IPS-NIHi7 (cell line): ENCODE data around the gene BRICD5.

Experiments used
- DNase-seq: peaks from one replicate; pipeline ENCODE4 v3.0.0; 2012; ENCODE audit warnings: mixed read lengths; ENCODE audit errors: extremely low spot score

Gene BRICD5

GRCh38 chr16:2163211-2163881, 47.3 kb downstream of the BRICD5 start:
- DNase-seq: no peak

- DNase-seq: no peak
Measured at GRCh38 chr16:2162676-2163118, 48.0 kb downstream of the BRICD5 start.

GRCh38 chr16:2161911-2162310, 48.8 kb downstream of the BRICD5 start:
- no peak for DNase-seq

GRCh38 chr16:2160915-2161551, 49.6 kb downstream of the BRICD5 start:
- no peak for DNase-seq
